GM23248 (cell line): ENCODE measurements around the gene LOXL3.

Experiments used
- EZH2 ChIP-seq: fragments of 200-600 bp; sonication (generic); IDR thresholded peaks from 2 replicates; pipeline ENCODE4 v1.6.1; 2018; ENCODE audit warnings: antibody characterized with exemption, mild to moderate bottlenecking; ENCODE audit not compliant: insufficient read depth, poor library complexity, severe bottlenecking
- EZH2phosphoT487 ChIP-seq: fragments of 200-600 bp; sonication (generic); IDR thresholded peaks from 2 replicates; pipeline ENCODE4 v1.6.1; 2018; ENCODE audit warnings: antibody characterized with exemption, moderate library complexity, mild to moderate bottlenecking, low read depth; ENCODE audit not compliant: insufficient read depth

DNA sequence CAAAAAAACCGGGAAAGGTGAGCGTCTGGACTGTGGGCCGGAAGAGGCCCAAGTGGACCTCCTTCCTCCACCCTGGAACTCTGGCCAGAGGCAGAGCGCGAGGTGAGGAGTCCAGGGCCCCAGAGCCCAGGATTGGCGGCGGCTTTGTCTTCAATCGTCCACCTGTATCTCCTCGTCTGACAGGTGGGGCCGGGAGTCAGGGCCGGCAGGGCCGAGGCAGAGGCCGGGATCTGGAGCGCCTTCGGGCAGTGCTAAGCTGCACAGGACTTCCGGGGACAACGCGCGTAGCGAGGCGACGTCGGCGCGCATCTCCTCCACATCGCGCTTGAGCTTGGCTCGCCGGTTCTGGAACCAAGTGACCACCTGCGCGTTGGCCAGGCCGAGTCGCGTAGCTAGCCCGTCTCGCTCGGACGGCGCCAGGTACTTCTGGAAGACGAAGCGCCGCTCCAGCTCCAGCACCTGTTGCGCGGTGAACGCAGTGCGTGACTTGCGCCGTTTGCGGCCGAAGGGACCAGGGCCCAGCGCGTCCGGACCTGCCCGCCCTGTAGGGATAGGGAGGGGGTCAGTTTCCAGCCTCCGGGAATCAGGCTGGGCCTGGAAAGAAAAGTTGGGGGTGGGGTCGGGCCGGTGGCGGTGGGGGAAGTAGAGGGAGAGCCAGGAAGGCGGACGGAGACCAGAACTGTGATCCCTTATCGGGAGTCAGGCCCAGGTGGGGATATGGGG, 55.8 kb downstream of the LOXL3 start:
- TF ChIP-seq EZH2phosphoT487 (no peak), EZH2 (no peak)
